HEK293 (cell line): ENCODE data around the gene HSPB8.
A peak's percentile ranks its signal among the peaks of the same experiment; 100 is the strongest.

ENCODE experiments used
- CTCF ChIA-PET: fragments of 350-600 bp; formaldehyde crosslinking; extraction: SDS; loops from one replicate; lab custom pipeline; 2021; ENCODE audit warnings: antibody characterized with exemption; lab: Yijun Ruan, JAX
- POLR2A ChIA-PET: fragments of 300-600 bp; formaldehyde crosslinking; extraction: SDS; loops from one replicate; lab custom pipeline; 2020; ENCODE audit warnings: antibody characterized with exemption, inconsistent platforms; lab: Yijun Ruan, JAX
- H3K27ac ChIP-seq: fragments of 200-500 bp; sonication (Bioruptor generic); 2 replicates; pipeline ENCODE4 v1.5.1; 2014; ENCODE audit warnings: low read depth, low read length, control low read depth, inconsistent platforms; ENCODE audit errors: extremely low read depth
- H3K36me3 ChIP-seq, 2 experiments: fragments of 200-500 bp in 1 of 2; sonication (Bioruptor generic) in 1 of 2; 1 replicate in 1 of 2; 2 replicates in 1 of 2; pipeline ENCODE4 v1.5.1; 2014 to 2017; ENCODE audit warnings: inconsistent platforms in 2 of 2, low read length in 2 of 2; ENCODE audit not compliant: control insufficient read depth in 2 of 2, insufficient read depth in 1 of 2
- H3K4me1 ChIP-seq: fragments of 200-500 bp; sonication (Bioruptor generic); 2 replicates; pipeline ENCODE4 v1.5.1; 2014; ENCODE audit warnings: mild to moderate bottlenecking, low read length, inconsistent platforms; ENCODE audit not compliant: control insufficient read depth, insufficient read depth
- H3K4me3 ChIP-seq: 2 replicates; pipeline ENCODE4 v1.5.1; 2011; ENCODE audit warnings: low read depth, mild to moderate bottlenecking, control low read depth, low read length, moderate library complexity
- H3K9me3 ChIP-seq: fragments of 200-500 bp; sonication (Bioruptor generic); 2 replicates; pipeline ENCODE4 v1.5.1; 2014; ENCODE audit warnings: low read depth, low read length, inconsistent platforms; ENCODE audit not compliant: control insufficient read depth, insufficient read depth
- IKZF3 ChIP-seq: fragments of 450-650 bp; IDR thresholded peaks from 2 replicates; pipeline ENCODE4 v1.5.0; 2018; ENCODE audit warnings: missing biosample characterization, mild to moderate bottlenecking, missing genetic modification characterization, moderate library complexity
- KLF8 ChIP-seq: fragments of 450-650 bp; formaldehyde crosslinking; IDR thresholded peaks from 2 replicates; pipeline ENCODE4 v1.5.1; 2016; ENCODE audit warnings: missing biosample characterization, missing genetic modification characterization
- KLF9 ChIP-seq: fragments of 450-650 bp; formaldehyde crosslinking; IDR thresholded peaks from 2 replicates; pipeline ENCODE4 v1.5.1; 2016; ENCODE audit warnings: missing biosample characterization, missing genetic modification characterization, low read depth
- SCRT1 ChIP-seq: fragments of 450-650 bp; formaldehyde crosslinking; IDR thresholded peaks from 2 replicates; pipeline ENCODE4 v1.5.1; 2016; ENCODE audit warnings: missing biosample characterization, missing genetic modification characterization, borderline replicate concordance
- ZFP3 ChIP-seq: fragments of 450-650 bp; formaldehyde crosslinking; IDR thresholded peaks from 2 replicates; pipeline ENCODE4 v1.5.1; 2016; ENCODE audit warnings: low read depth, missing biosample characterization, missing genetic modification characterization
- ZIC2 ChIP-seq: fragments of 450-650 bp; formaldehyde crosslinking; IDR thresholded peaks from 2 replicates; pipeline ENCODE4 v1.5.1; 2016; ENCODE audit warnings: missing biosample characterization, missing genetic modification characterization
- ZNF16 ChIP-seq: fragments of 450-650 bp; formaldehyde crosslinking; IDR thresholded peaks from 2 replicates; pipeline ENCODE4 v1.5.1; 2016; ENCODE audit warnings: low read depth, missing biosample characterization, missing genetic modification characterization
- ZNF169 ChIP-seq: fragments of 450-650 bp; formaldehyde crosslinking; IDR thresholded peaks from 2 replicates; pipeline ENCODE4 v1.5.1; 2016; ENCODE audit warnings: missing biosample characterization, missing genetic modification characterization
- ZNF555 ChIP-seq: fragments of 450-650 bp; formaldehyde crosslinking; conservative IDR thresholded peaks from 2 replicates; pipeline ENCODE4 v1.5.1; 2017; ENCODE audit warnings: missing biosample characterization, mild to moderate bottlenecking, missing genetic modification characterization, inconsistent platforms
- ZNF560 ChIP-seq: fragments of 450-650 bp; formaldehyde crosslinking; IDR thresholded peaks from 2 replicates; pipeline ENCODE4 v1.5.1; 2017; ENCODE audit warnings: missing biosample characterization, missing genetic modification characterization, borderline replicate concordance
- ZNF747 ChIP-seq: fragments of 450-650 bp; formaldehyde crosslinking; IDR thresholded peaks from 2 replicates; pipeline ENCODE4 v1.5.1; 2016; ENCODE audit warnings: missing biosample characterization, missing genetic modification characterization
- ZNF843 ChIP-seq: fragments of 450-650 bp; formaldehyde crosslinking; IDR thresholded peaks from 2 replicates; pipeline ENCODE4 v1.5.1; 2016; ENCODE audit warnings: missing biosample characterization, missing genetic modification characterization
- ZSCAN16 ChIP-seq: fragments of 450-650 bp; formaldehyde crosslinking; IDR thresholded peaks from 2 replicates; pipeline ENCODE4 v1.5.1; 2016; ENCODE audit warnings: missing biosample characterization, missing genetic modification characterization
- TF ChIP-seq, protein P1 (sequence below): fragments of 450-650 bp; formaldehyde crosslinking; IDR thresholded peaks from 2 replicates; pipeline ENCODE4 v1.5.1; 2016; ENCODE audit warnings: missing biosample characterization, missing genetic modification characterization, low read depth
- TF ChIP-seq, protein P2 (sequence below): fragments of 450-650 bp; formaldehyde crosslinking; IDR thresholded peaks from 2 replicates; pipeline ENCODE4 v1.5.1; 2016; ENCODE audit warnings: missing biosample characterization, missing genetic modification characterization
- TF ChIP-seq, protein P3 (sequence below): fragments of 450-650 bp; formaldehyde crosslinking; IDR thresholded peaks from 2 replicates; pipeline ENCODE4 v1.5.1; 2016; ENCODE audit warnings: missing biosample characterization, missing genetic modification characterization

The HSPB8 gene

DNA sequence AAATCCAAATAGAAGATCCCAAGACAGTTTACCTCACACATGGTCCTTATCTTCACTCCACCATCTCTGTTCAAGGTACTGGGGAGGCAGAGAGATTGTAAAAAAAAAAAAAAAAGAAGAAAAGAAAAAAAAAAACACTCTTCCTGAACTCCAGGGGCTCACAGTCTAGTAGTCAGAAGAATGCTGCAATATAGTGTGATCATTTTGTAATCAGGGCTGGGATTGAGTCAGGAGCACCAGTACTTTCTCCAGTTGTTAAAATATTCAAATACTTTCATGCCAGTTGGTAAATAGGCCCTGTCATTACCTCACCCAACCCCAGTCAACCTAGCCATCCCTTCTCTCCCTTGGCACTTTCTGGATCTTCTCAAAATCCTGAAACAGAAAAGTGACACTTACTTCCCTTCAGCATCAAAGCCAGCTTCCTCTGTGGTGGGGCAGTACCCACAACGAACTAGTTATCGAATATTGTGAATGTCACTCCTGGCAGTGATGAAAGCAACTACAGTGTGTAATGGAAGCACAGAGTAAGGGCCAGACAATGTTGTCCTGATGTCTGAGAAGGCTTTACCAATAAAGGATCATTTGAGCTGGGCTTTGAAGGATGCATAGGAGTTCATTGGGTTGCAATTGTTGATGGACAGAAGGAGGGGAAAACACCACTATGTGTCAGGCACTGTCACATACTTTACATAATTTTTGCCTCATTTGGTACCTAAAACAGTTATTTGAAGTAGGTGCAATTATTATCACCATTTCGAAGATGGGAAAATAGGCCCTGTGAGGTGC, 44.3 kb upstream of the HSPB8 start:
- Histone ChIP-seq H3K4me1 (no peaks in the 10 kb centered on the region), H3K36me3 (no peaks in the 10 kb centered on the region), H3K27ac (no peak overlapping the region), H3K9me3 (no peaks in the 10 kb centered on the region)
- POLR2A ChIA-PET = no interaction called here
- TF ChIP-seq ZNF843 (tag by site-specific recombination) (no peak), ZFP3 (tag by site-specific recombination) (peak; percentile 70), ZIC2 (tag by site-specific recombination) (no peak)
- TF ChIP-seq, all 188 proteins: peak for 1
- H3K4me3 ChIP-seq = no peak overlapping the region
- CTCF ChIA-PET = interaction anchor here (0.6 to 1.1 kb wide), 2 partner anchors 311 to 503 kb away, joined by 3 to 4 read pairs; no protein-coding TSS in a partner anchor

DNA sequence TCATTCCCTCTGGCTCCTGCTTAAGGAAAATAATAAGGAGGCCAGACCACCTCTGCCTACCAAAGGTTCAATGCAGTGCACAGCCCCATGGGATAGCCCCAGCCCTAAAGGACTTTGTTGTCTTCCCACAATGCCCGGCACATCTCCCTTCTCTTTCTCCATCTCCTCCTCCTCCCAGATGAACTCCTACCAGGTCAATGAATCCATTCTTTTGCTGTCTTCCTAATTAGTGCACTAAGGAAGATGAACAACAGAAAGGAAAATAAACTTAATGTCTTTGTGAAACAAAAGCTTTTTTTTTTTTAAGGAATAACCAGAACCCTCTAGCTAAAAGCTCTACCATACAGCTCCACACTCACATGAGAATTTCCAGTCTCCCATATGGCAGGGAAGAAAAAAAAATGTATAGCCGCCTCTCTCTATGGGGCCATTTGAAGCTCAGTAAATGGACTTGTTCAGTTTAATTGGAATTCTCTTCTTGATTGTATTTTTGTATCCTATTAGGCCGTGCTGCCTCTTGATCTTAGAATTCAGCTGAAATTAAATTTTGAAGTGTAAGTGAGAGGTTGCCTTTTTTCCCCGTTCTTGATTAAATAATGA, 41.8 kb upstream of the HSPB8 start:
- CTCF ChIA-PET = interaction anchor here (0.7 kb wide), 1 partner anchor 48 kb away, joined by 3 read pairs; no protein-coding TSS in a partner anchor

DNA sequence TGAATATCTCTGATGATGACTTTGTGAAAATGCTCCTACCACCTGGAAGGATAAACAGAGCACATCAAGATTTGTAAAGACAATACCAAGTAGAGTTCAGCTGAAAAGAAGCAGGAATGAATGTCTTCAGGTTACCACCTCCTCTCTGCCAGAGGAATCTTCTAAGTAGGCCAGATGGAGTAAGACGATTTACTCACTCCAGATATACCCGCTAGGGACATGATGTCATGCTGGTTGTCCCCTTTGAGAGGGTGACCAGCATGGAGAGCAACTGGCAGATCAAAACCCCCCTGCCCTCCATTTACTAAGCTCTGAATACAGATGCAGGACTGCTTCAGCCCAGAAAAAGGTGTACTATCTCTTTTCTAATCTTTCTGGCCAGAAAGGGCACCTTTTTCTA, 39.3 kb upstream of the HSPB8 start:
- H3K9me3 ChIP-seq = no peaks in the 10 kb centered on the region
- POLR2A ChIA-PET = no interaction called here
- CTCF ChIA-PET = interaction anchor here (0.5 kb wide), 1 partner anchor 385 kb away, joined by 4 read pairs; no protein-coding TSS in a partner anchor

More for the DNA sequence above, 41.8 kb upstream of the HSPB8 start:
- no peak for TF ChIP-seq IKZF3 (tag by site-specific recombination)
- TF ChIP-seq ZNF16 (tag by site-specific recombination) = no peak
- no peaks in the 10 kb centered on the region for H3K36me3 ChIP-seq
- no peaks in the 10 kb centered on the region for H3K9me3 ChIP-seq
- H3K27ac ChIP-seq = no peak overlapping the region
- H3K4me3 ChIP-seq = no peak overlapping the region
- POLR2A ChIA-PET = no interaction called here
- H3K4me1 ChIP-seq = no peaks in the 10 kb centered on the region

DNA sequence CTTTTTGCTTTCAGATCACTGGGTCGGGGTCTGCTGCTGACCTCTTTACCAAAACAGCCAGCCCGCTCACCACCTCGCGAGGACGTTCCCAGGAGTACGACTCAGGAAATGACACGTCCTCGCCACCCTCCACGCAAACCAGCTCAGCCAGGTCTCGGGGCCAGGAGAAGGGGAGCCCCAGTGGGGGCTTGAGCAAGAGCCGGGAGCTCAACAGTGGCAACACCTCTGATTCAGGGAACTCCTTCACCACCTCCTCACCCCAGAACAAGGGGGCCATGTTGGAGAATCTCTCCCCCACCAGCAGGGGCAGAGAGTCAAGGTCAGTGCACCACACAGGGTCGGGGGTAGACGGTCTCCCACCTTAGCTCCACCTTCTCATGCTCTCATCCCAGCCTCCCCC, 33.4 kb upstream of the HSPB8 start:
- no peaks in the 10 kb centered on the region for H3K9me3 ChIP-seq
- no peak overlapping the region for H3K4me3 ChIP-seq
- no peaks in the 10 kb centered on the region for H3K36me3 ChIP-seq
- H3K4me1 ChIP-seq = no peaks in the 10 kb centered on the region
- ChIA-PET POLR2A (no interaction called here), CTCF (no interaction called here)
- no peak overlapping the region for H3K27ac ChIP-seq
- TF ChIP-seq, protein P1, sequence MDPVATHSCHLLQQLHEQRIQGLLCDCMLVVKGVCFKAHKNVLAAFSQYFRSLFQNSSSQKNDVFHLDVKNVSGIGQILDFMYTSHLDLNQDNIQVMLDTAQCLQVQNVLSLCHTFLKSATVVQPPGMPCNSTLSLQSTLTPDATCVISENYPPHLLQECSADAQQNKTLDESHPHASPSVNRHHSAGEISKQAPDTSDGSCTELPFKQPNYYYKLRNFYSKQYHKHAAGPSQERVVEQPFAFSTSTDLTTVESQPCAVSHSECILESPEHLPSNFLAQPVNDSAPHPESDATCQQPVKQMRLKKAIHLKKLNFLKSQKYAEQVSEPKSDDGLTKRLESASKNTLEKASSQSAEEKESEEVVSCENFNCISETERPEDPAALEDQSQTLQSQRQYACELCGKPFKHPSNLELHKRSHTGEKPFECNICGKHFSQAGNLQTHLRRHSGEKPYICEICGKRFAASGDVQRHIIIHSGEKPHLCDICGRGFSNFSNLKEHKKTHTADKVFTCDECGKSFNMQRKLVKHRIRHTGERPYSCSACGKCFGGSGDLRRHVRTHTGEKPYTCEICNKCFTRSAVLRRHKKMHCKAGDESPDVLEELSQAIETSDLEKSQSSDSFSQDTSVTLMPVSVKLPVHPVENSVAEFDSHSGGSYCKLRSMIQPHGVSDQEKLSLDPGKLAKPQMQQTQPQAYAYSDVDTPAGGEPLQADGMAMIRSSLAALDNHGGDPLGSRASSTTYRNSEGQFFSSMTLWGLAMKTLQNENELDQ (tag by site-specific recombination) = no peak
- TF ChIP-seq ZNF555 (no peak), ZNF169 (tag by site-specific recombination) (no peak)
- TF ChIP-seq, protein P2, sequence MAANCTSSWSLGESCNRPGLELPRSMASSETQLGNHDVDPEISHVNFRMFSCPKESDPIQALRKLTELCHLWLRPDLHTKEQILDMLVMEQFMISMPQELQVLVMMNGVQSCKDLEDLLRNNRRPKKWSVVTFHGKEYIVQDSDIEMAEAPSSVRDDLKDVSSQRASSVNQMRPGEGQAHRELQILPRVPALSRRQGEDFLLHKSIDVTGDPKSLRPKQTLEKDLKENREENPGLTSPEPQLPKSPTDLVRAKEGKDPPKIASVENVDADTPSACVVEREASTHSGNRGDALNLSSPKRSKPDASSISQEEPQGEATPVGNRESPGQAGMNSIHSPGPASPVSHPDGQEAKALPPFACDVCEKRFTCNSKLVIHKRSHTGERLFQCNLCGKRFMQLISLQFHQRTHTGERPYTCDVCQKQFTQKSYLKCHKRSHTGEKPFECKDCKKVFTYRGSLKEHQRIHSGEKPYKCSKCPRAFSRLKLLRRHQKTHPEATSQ (tag by site-specific recombination) = no peak

More for the DNA sequence above, 39.3 kb upstream of the HSPB8 start:
- TF ChIP-seq, protein P3, sequence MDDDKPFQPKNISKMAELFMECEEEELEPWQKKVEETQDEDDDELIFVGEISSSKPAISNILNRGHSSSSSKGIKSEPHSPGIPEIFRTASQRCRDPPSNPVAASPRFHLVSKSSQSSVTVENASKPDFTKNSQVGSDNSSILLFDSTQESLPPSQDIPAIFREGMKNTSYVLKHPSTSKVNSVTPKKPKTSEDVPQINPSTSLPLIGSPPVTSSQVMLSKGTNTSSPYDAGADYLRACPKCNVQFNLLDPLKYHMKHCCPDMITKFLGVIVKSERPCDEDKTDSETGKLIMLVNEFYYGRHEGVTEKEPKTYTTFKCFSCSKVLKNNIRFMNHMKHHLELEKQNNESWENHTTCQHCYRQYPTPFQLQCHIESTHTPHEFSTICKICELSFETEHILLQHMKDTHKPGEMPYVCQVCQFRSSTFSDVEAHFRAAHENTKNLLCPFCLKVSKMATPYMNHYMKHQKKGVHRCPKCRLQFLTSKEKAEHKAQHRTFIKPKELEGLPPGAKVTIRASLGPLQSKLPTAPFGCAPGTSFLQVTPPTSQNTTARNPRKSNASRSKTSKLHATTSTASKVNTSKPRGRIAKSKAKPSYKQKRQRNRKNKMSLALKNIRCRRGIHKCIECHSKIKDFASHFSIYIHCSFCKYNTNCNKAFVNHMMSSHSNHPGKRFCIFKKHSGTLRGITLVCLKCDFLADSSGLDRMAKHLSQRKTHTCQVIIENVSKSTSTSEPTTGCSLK (tag by site-specific recombination) = no peak
- TF ChIP-seq ZSCAN16 (tag by site-specific recombination) (no peak), SCRT1 (tag by site-specific recombination) (no peak), ZNF560 (tag by site-specific recombination) (no peak), ZNF747 (tag by site-specific recombination) (no peak), KLF9 (tag by site-specific recombination) (no peak), KLF8 (tag by site-specific recombination) (no peak)
- TF ChIP-seq, all 188 proteins: peak for 0
- Histone ChIP-seq H3K4me3 (no peak overlapping the region), H3K27ac (no peak overlapping the region), H3K4me1 (no peaks in the 10 kb centered on the region), H3K36me3 (no peaks in the 10 kb centered on the region)
